GM18868 (cell line): ENCODE measurements around the gene CHST4.
"Not testable (repeated sequence)": the region's sequence is repeated elsewhere in the genome, so short reads cannot be mapped to it uniquely, and the experiment has no call there.

ENCODE experiments used
- ATAC-seq: cut with Tn5 transposase; IDR thresholded peaks from one replicate; pipeline ENCODE4 v1.9.1; 2021; ENCODE audit warnings: mild to moderate bottlenecking, moderate library complexity; ENCODE audit not compliant: unreplicated experiment

Gene CHST4

DNA sequence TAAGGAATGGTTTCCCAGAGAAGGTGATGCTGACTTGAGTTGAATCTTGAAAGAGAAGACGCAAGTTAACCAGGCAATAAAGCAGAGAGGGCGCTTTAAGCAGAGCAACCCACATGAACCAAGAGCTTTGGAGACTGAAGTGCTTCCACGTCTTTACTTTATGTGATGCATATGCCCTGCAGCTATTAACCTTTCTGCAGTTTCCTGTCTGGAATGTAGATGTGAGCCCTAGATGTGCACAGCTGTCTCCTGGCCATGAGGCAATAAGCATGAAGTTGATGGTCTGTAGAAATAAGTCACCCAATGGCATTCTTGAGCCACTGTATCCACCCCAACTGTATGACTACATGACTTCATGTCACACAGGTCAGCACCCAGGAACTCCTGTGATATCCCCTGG lies 5.7 kb upstream of the CHST4 start:
- no peak for ATAC-seq

DNA sequence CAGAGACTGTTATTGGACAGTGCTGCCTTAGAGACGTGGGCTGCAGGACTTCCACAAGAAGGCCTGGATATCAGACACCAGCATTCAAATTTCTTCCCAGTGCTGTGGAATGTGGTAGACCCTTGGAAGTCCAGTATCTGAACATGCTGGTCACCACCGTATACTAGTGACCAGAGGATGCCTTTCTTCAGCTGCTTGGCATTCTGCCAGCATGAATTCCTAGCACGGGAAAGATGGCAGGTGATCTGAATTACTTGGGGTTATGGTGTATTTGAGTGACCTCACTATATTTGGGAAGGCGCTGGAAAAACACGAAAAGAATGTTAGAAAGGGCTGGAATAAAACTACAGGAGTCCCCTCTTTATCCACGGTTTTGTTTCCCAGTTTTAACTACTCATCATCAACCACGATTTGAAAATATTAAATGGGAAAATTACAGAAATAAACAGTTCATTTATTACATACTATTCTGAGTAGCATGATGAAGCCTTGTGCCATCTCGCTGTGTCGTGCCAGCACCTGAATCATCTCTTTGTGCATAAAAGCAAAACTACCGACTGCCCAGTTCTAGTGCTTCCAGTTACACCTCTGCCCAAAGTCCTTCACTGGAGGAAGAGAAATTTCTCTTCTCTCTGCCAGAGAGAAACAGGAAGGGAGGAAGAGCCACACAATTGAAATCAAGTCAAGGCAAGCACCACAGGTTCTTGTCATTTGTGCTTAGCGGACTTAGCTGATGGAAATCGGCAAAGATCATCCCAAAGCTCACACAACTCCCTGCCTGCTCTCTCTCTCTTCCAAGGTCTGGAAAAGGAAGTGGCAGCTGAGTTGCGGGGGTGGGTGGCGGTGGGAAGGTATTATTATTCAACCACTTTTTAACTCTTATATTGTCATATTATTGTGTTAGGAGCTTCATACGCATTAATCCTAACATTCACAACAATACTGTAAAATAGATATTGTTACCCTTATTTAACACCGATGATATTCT lies 1.4 kb upstream of the CHST4 start:
- no peak for ATAC-seq

DNA sequence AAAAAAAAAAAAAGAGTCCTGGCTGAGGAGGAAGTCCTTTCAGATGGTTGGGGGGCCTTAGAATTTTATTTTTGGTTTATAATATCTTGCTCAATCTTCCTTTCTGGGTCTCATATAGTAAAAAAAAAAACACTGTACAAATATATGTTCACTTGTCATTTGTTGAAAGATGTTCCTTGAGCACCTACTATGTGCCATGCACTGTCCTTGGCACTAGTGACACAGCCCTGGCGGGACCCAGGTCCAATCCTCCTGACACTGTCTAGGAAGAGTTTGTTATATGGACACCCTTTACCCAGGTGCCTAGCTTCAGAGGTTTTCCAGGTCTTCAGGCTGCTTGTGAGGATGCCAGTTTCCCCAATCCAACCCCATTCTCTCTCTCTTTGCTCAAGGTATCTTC lies 2.0 kb downstream of the CHST4 start:
- ATAC-seq = no peak

DNA sequence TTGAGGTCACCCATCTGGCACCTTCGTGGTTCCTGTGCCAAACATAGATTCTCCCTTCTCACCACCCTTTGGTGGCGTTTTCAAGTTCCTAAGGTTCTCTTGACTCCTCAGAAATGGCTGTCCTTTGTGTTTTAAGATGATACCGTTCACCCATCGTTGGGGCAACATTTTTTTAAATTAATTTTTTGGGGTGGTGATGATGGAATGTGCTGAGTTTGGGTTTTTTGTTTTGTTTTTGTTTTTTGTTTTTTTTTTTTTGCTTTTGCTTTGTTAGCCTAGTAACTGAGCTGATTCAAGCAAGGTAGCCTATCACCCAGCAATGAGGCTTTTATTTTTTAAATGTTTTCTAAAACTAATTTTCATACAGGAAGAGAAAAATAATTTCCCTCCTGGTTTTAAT lies 2.6 kb downstream of the CHST4 start:
- ATAC-seq = no peak

DNA sequence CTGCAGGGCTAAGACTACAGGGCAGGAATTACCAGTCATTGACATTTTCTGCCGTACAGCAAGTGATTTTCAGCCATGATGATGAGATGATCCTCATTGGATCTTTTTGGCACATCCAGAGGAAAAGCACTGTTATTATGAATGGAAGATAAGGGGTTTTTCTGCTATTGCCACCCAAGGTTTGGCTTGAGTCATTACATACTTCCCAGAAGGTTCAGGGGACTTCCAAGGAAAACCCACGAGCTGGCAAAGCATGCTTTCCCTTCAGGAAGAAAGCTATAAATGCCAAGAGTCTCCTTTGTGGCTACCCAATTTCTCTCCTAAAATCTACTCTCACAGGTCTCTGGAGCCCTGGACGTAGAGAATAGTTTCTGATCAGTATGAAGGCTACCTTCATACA lies 6.1 kb downstream of the CHST4 start:
- ATAC-seq = no peak

DNA sequence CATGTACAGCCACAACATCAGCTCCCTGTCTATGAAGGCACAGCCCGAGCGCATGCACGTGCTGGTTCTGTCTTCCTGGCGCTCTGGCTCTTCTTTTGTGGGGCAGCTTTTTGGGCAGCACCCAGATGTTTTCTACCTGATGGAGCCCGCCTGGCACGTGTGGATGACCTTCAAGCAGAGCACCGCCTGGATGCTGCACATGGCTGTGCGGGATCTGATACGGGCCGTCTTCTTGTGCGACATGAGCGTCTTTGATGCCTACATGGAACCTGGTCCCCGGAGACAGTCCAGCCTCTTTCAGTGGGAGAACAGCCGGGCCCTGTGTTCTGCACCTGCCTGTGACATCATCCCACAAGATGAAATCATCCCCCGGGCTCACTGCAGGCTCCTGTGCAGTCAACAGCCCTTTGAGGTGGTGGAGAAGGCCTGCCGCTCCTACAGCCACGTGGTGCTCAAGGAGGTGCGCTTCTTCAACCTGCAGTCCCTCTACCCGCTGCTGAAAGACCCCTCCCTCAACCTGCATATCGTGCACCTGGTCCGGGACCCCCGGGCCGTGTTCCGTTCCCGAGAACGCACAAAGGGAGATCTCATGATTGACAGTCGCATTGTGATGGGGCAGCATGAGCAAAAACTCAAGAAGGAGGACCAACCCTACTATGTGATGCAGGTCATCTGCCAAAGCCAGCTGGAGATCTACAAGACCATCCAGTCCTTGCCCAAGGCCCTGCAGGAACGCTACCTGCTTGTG lies 10.7 kb downstream of the CHST4 start:
- no peak for ATAC-seq

DNA sequence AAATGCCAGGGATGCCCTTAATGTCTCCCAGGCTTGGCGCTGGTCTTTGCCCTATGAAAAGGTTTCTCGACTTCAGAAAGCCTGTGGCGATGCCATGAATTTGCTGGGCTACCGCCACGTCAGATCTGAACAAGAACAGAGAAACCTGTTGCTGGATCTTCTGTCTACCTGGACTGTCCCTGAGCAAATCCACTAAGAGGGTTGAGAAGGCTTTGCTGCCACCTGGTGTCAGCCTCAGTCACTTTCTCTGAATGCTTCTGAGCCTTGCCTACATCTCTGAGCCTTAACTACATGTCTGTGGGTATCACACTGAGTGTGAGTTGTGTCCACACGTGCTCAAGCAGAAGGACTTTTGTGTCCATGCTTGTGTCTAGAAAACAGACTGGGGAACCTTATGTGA lies 11.4 kb downstream of the CHST4 start:
- ATAC-seq = peak; percentile 82

DNA sequence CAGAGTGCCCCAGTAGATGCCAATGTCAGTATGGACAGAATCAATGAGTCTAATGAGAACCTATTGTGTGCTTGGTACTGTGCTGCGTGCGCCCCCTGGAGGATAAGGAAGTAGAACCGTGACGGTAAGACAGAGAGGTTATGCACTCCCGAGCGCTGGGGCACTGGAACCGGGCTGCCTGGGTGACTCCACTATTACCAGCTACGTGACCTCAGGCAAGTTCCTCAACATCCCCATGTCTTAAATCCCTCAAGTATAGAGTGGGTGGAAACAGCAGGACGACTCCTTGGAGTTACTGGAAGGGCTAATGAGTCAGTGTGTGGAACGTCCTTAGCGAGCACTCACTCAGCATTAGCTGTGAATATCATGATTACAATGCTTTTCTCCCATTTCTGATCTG lies 16.2 kb downstream of the CHST4 start:
- peak; percentile 76 for ATAC-seq

DNA sequence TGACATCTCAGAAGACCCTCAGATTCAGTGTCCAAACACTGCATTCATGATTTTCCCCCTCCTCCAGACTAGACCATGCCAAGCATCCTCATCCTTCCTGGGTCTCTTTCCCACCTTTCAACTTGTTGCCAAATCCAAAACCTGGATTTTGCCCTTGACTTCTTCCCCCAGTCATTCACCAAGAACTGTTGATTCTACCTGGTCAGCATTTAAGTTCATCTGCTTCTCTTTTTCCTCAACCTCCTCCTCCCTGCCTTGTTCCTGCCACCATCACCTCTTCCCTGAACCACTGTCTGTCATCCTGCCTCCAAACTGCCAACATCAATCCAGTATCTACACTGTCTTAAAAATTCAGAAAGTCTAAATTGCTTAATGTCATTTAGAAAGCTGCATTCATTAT lies 20.9 kb downstream of the CHST4 start:
- ATAC-seq = no peak

DNA sequence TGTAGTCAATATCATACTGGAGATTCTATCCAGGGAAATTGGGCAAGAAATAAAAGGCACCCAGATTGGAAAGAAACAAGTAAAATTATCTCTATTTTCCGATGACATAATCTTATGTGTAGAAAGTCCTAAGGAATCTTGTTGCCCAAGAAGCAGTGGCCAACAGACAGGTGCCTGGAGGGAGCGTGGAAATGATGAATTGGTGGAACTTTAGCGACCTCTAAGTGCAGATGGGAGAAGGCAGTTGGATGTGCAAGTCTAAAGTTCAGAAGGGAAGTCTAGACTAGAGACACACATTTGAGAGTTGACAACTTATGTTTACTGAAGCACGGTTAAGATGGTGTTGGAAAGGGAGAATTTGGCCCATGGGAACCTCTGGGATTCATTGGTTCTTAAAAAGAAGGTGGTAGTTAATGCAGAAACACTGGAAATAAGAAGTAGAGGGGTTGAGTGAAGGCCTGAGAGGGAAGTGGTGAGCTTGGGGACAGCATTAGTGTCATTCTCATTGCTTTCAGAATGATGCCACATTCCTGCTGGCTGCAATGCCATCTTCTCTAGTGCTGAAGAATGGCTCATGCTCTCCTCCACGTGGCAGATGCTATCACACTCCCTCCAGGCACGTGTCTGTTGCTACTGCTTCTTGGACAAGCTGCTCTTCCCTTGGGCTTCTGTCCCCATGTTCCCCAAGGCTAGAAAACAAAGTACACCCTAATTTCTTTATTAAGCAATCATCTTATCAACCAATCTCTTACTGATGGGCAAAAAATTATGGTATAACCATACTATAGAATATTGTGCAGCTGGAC lies 26.7 kb downstream of the CHST4 start:
- no peak for ATAC-seq

DNA sequence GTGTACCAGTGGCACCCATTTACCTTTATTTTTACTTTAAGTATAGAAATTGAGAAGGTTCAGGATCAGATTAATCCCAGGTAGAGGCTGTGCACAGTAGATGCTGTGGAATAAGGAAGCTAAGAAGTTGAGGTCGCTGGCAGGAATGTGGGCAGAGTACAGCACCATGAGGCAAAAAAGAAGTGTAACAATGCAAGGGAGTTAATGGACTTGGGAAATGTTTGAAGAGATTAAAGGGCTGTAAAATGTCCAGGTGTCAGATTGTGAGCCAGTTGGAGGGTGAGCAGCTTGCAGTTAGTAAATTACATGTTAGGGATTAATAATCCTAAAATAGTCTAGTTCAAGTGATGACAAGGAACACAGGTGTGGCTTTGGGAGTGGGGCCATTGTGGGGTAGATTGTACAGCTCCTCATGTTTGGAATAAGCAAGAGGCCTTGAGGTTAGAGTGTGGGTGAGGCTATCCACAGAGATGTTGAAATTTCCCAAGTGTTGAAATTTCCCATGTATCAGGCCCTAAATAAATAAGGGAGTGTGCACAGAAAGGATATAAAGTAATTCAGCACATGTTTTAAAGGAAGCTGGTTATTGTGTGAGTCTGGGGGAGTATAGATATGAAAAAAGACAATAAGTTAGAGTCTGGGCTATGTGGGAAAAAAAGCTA lies 29.1 kb downstream of the CHST4 start:
- no peak for ATAC-seq

DNA sequence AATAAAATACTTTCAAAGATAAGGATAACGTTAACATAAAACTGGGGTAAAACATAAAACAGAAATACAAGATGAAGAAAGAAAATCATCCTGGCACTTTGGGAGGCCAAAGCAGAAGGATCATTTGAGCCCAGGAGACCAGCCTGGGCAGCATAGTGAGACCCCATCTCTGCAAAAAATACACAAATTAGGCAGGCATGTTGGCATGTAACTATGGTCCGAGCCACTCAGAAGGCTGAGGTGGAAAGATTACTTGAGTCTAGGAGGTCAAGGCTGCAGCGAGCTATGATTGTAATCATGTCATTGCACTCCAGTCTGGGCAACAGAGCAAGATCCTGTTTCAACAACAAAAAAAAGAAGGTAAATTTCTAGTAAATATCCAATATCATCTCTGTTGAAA lies 31.1 kb downstream of the CHST4 start:
- no peak for ATAC-seq

DNA sequence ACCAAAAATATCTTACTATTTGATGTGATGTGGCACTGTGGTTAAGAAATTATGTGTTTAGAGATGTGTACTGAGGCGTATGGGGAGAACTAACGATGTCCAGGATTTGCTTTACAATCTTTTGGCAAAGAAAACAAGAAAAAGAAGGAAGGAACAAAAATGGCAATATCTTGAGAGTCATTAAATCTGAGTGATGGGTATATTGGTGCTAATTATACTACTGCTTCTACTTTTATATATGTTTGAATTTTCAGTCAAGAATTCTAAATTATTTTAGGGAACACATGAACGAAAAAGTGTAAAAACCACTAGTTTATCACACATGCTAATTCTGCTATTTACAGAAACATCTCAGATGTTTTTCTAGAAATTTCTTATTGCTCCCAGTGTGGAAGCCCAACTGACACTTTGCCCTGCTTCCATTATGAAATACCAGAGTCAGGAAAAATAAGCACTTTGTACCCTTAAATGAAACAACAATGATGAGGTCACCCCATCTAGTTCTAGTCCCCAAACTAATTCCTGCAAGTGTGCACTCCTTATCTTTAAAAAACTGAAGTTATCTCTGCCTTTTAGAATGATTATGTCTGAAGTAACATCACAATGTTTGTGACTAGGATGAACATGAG lies 31.8 kb downstream of the CHST4 start:
- ATAC-seq = no peak

DNA sequence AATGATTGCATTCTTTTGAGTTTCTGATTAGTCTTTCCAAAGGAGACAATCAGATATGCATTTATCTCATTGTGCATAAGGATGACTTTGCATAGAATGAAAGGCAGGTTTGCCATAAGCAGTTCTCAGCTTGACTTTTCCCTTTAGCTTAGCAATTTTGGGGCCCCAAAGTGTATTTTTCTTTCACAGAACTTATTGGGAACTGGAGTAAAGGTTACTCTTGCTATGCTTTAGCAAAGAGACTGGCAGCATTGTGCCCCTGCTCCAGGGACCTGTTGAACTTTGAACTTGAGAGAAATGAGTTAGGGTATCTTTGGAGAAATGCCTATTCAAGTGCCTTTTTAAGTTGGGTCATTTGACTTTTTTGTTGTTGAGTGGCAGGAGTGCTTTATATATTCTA lies 33.6 kb downstream of the CHST4 start:
- no peak for ATAC-seq

DNA sequence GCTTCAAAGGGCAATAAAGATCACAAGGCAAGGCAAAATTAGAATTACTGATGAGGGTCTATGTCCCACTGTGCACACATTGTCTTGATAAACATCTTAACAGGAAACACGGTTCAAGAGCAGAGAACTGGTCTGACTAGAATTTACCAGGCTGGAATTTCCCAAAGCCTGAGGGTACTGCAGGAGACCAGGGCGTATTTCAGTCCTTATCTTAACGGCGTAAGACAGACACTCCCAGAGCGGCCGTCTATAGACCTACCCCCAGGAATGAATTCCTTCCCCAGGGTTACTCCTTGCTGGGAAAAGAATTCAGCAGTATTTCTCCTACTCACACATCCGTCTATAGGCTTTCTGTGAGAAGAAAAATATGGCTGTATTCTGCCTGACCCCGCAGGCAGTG lies 35.7 kb downstream of the CHST4 start:
- not testable (repeated sequence) for ATAC-seq

DNA sequence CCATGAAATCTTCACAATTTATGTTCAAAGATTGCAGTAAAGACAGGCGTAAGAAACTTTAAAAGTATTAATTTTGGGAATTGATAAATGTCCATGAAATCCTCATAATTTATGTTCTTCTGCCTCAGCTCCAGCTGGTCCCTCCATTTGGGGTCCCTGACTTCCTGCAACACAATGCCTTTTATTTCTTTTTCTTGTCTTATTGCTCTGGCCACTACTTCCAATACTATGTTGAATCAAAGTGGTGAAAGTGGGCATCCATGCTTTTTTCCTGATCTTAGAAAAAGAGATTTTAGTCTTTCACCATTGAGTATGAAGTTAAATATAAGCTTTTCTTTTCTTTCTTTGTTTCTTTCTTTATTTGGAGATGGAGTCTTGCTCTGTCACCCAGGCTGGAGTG lies 36.3 kb downstream of the CHST4 start:
- no peak for ATAC-seq

DNA sequence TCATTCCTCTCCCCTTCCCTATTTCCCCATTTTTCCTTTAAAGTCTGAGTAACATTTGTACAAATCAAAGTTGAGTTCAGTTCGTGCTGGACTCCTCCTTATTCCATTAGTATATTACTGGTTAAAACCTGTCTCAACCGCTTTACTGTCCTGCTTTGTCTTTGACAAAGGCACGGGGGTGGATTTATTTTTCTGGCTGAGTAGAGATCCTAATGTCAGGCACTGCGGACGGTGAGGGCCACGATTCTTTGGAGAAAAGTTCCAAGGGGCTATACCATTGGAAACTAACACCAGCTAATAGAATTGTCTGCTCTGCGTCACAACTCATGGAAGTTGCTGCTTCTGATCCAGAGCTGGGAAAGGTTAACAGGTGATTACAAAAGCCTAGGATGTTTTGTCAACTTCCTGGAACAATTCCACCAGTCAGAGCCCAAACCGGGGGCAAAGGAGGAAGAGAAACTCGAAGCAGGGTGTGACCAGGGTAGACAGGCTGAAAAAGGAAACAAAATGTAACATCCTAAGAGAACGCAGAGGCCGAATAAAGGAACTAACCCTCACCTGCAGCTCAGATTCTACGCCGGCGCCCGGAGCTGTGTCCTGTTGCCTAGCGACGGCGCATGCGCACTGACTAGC lies 38.2 kb downstream of the CHST4 start:
- ATAC-seq = no peak

DNA sequence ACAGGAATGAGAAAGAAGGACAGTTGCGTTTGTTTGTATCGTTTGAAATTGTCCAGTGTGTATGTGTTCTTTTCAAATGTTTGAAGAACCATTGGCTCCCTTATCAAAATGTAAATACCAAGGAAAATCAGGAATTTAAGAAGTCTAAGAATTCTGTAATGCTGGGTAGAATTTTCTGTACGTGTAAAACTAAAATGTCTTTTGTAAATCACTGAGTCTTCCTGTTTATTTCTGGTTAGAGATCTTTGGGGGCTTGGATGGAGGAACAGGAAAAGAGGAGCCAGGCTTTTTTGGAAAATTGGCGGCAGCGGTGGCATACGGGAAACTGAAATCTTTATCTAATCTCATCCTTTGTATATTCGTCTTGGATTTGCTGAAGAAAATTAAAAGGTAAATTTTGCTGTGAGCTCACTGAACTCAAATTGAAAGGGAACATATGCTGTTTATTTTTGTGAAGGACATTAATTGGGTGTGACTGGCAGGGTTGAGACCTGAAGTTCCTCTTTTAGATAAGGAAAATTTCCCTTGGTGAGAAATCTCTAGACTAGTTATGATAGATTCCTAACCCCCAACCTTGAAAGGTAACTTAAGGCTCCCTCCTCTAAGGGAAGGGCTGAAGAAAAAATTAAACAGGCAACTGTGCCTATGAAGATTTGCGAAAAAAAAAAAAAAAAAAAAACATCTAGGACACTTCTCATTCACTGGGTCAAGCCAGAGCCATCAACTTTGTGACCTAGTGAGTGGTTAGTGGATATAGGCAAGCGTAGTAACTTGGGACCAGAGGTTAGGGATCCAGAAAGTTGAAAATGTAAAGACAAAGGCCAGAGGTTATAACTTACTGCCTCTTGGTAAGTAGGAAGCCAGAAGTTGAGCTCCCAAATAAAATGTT lies 39.8 kb downstream of the CHST4 start:
- ATAC-seq = no peak

DNA sequence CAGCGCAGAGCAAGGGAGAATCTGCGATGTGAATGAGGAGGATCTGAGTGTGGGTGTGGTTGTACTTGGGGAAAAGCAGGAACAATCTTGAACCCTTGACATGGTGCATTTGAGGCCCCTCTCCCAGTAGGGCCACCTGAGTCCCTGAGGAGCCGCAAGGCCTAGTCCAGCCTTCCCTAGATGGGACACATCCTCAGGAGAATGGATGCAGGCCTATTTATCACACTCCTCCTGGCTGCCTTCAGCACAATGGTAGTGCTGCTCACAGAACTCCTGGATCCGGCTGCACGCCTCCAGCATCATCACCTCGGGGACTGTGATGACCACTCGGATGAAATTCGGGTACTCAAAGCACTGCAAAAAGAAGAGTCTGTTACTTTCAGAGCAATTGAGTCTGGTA lies 41.7 kb downstream of the CHST4 start:
- no peak for ATAC-seq
